Neural cell (in vitro differentiated cells): ENCODE measurements around the gene RASEF. TPM values are rescaled to one million over a fixed set of nuclear protein-coding genes. Genes with fewer than 3 reads are reported as not detected.

ENCODE experiments used
- H2AFZ ChIP-seq: fragments of 200-600, 300-800 bp; sonication (generic), shearing (Covaris generic); 2 replicates; pipeline ENCODE4 v1.6.0; 2014; ENCODE audit warnings: low read depth, mild to moderate bottlenecking, antibody characterized with exemption, low read length, moderate library complexity
- H3F3A ChIP-seq: fragments of 200-600 bp; shearing (Covaris generic); 2 replicates; pipeline ENCODE4 v1.6.1; 2016; ENCODE audit warnings: mild to moderate bottlenecking, moderate library complexity, mixed read lengths, antibody characterized with exemption, low read length; ENCODE audit not compliant: insufficient read depth, poor library complexity, severe bottlenecking
- H3K27ac ChIP-seq: fragments of 200-600, 300-800 bp; sonication (generic), shearing (Covaris generic); 2 replicates; pipeline ENCODE4 v1.5.1; 2014; ENCODE audit warnings: mild to moderate bottlenecking, low read length, moderate library complexity
- H3K27me3 ChIP-seq: fragments of 300-800, 200-600 bp; sonication (generic), shearing (Covaris generic); 2 replicates; pipeline ENCODE4 v1.6.0; 2014; ENCODE audit warnings: mild to moderate bottlenecking, low read depth, low read length, moderate library complexity; ENCODE audit not compliant: insufficient read depth
- H3K36me3 ChIP-seq: fragments of 300-800, 200-600 bp; sonication (generic), shearing (Covaris generic); 2 replicates; pipeline ENCODE4 v1.5.1; 2014; ENCODE audit warnings: mild to moderate bottlenecking, antibody characterized with exemption, low read length, moderate library complexity; ENCODE audit not compliant: insufficient read depth
- H3K4me2 ChIP-seq: fragments of 300-800, 200-600 bp; sonication (generic), shearing (Covaris generic); 2 replicates; pipeline ENCODE4 v1.6.0; 2014; ENCODE audit warnings: mild to moderate bottlenecking, low read length
- H3K4me3 ChIP-seq: fragments of 300-800, 200-600 bp; sonication (generic), shearing (Covaris generic); 2 replicates; pipeline ENCODE4 v1.5.1; 2014; ENCODE audit warnings: mild to moderate bottlenecking, low read length, moderate library complexity
- H3K79me2 ChIP-seq: fragments of 200-600 bp; shearing (Covaris generic); replicated peaks from 2 replicates; pipeline ENCODE4 v1.6.0; 2014; ENCODE audit warnings: mild to moderate bottlenecking, low read length, moderate library complexity; ENCODE audit not compliant: insufficient read depth
- H3K9ac ChIP-seq: fragments of 300-800, 200-600 bp; sonication (generic), shearing (Covaris generic); 2 replicates; pipeline ENCODE4 v1.6.1; 2016; ENCODE audit warnings: mild to moderate bottlenecking, low read length, mixed read lengths
- H3K9me2 ChIP-seq: fragments of 200-600 bp; shearing (Covaris generic); 2 replicates; pipeline ENCODE4 v1.6.1; 2016; ENCODE audit warnings: mild to moderate bottlenecking, low read length, mixed read lengths; ENCODE audit not compliant: insufficient read depth
- H3K9me3 ChIP-seq: fragments of 200-600, 300-800 bp; sonication (generic), shearing (Covaris generic); 2 replicates; pipeline ENCODE4 v1.6.1; 2016; ENCODE audit warnings: mild to moderate bottlenecking, mixed run types, low read length, moderate library complexity, mixed read lengths
- H4K20me1 ChIP-seq: fragments of 200-600 bp; shearing (Covaris generic); 2 replicates; pipeline ENCODE4 v1.6.1; 2016; ENCODE audit warnings: mild to moderate bottlenecking, mixed run types; ENCODE audit not compliant: insufficient read depth
- CTCF ChIP-seq: fragments of 450-650 bp; IDR thresholded peaks from 2 replicates; pipeline ENCODE4 v1.5.1; 2014; ENCODE audit warnings: antibody characterized with exemption, mild to moderate bottlenecking, moderate library complexity; ENCODE audit not compliant: poor library complexity, severe bottlenecking
- EP300 ChIP-seq: fragments of 450-650 bp; conservative IDR thresholded peaks from 2 replicates; pipeline ENCODE4 v1.6.1; 2014; ENCODE audit warnings: antibody characterized with exemption, mild to moderate bottlenecking, moderate library complexity; ENCODE audit not compliant: poor library complexity, severe bottlenecking
- EZH2 ChIP-seq: fragments of 200-600, 300-800 bp; shearing (Covaris generic), sonication (generic); IDR thresholded peaks from 2 replicates; pipeline ENCODE4 v1.6.1; 2014; ENCODE audit warnings: antibody characterized with exemption, low read length, borderline replicate concordance, mild to moderate bottlenecking; ENCODE audit not compliant: insufficient read depth, poor library complexity, severe bottlenecking
- MXI1 ChIP-seq: fragments of 450-650 bp; conservative IDR thresholded peaks from 2 replicates; pipeline ENCODE4 v1.6.1; 2014; ENCODE audit warnings: antibody characterized with exemption, mild to moderate bottlenecking; ENCODE audit not compliant: poor library complexity, severe bottlenecking
- POLR2AphosphoS5 ChIP-seq: IDR thresholded peaks from 2 replicates; pipeline ENCODE4 v1.6.1; 2012
- RAD21 ChIP-seq: fragments of 450-650 bp; conservative IDR thresholded peaks from 2 replicates; pipeline ENCODE4 v1.6.1; 2014; ENCODE audit warnings: antibody characterized with exemption, mild to moderate bottlenecking, moderate library complexity
- REST ChIP-seq: IDR thresholded peaks from 2 replicates; pipeline ENCODE4 v1.6.1; 2012; ENCODE audit warnings: borderline replicate concordance
- SMC3 ChIP-seq: fragments of 450-650 bp; conservative IDR thresholded peaks from 2 replicates; pipeline ENCODE4 v1.6.1; 2014; ENCODE audit warnings: antibody characterized with exemption, mild to moderate bottlenecking, moderate library complexity; ENCODE audit not compliant: poor library complexity
- TAF1 ChIP-seq: IDR thresholded peaks from 2 replicates; pipeline ENCODE4 v1.6.1; 2012; ENCODE audit warnings: low read depth
- polyA plus RNA-seq: library from polyadenylated mRNA; depleted of rRNA; stranded (reverse); fragments of >200 nt; gene quantifications from 2 replicates; pipeline ENCODE4 v1.2.3, GENCODE V29; 2014

Gene RASEF
- polyA plus RNA-seq, 1 donor from 2014 or later = 0.12 TPM

- Histone ChIP-seq H3K27ac (no peak overlapping the region), H3K9me2 (no peaks in the 10 kb centered on the region), H4K20me1 (no peaks in the 10 kb centered on the region), H3K27me3 (peaks cover 39% of the 10 kb centered on the region), H3K4me3 (no peak overlapping the region), H3K79me2 (no peaks in the 10 kb centered on the region), H3K9me3 (no peaks in the 10 kb centered on the region), H3K36me3 (no peaks in the 10 kb centered on the region), H3F3A (no peaks in the 10 kb centered on the region), H3K9ac (no peak overlapping the region), H3K4me2 (no peak overlapping the region), H2AFZ (no peak overlapping the region)
- no peak for TF ChIP-seq REST
- TF ChIP-seq CTCF = no peak
- no peak for TF ChIP-seq TAF1
- TF ChIP-seq MXI1 = no peak
- TF ChIP-seq EP300 = no peak
- no peak for TF ChIP-seq RAD21
- TF ChIP-seq SMC3 = no peak
- TF ChIP-seq POLR2AphosphoS5 = no peak
- TF ChIP-seq EZH2 = no peak
Measured at GRCh38 chr9:83066771-83067170, 3.8 kb upstream of the RASEF start.

GRCh38 chr9:83065233-83065632, 2.3 kb upstream of the RASEF start:
- Histone ChIP-seq H3F3A (no peaks in the 10 kb centered on the region), H3K79me2 (no peaks in the 10 kb centered on the region), H3K9ac (no peak overlapping the region), H3K9me2 (no peaks in the 10 kb centered on the region), H3K4me3 (no peak overlapping the region), H3K9me3 (no peaks in the 10 kb centered on the region), H3K4me2 (no peak overlapping the region), H4K20me1 (no peaks in the 10 kb centered on the region), H3K27ac (no peak overlapping the region), H3K27me3 (peaks cover 54% of the 10 kb centered on the region), H3K36me3 (no peaks in the 10 kb centered on the region), H2AFZ (no peak overlapping the region)
- TF ChIP-seq EP300 (no peak), CTCF (no peak)
